A673 (cell line): ENCODE data around the gene LRRIQ4. TPM values are rescaled to one million over a fixed set of nuclear protein-coding genes. Genes with fewer than 3 reads are reported as not detected.

ENCODE experiments used
- BruUV-seq: library from RNA; stranded (reverse); fragments of 400-500 nt; replicated peaks from 2 replicates; lab custom pipeline; 2021; lab: Mats Ljungman, UMichigan
- CTCF ChIA-PET: fragments of 300-600 bp; sonication (Branson Sonifier 250); formaldehyde crosslinking; loops from one replicate; lab custom pipeline; 2022; ENCODE audit warnings: antibody characterized with exemption; lab: Charles Lee
- POLR2A ChIA-PET: fragments of 300-600 bp; sonication (Branson Sonifier 250); formaldehyde crosslinking; loops from one replicate; lab custom pipeline; 2022; ENCODE audit warnings: antibody characterized with exemption; ENCODE audit not compliant: low non-redundant PET; lab: Charles Lee
- DNase-seq: peaks from one replicate; pipeline ENCODE4 v3.0.0-alpha.2; 2015; ENCODE audit warnings: low spot score
- H3K27ac ChIP-seq: fragments of 200-600 bp; sonication (generic); 2 replicates; pipeline ENCODE4 v1.5.1; 2016; ENCODE audit warnings: mixed run types, low read depth, mild to moderate bottlenecking, mixed read lengths, antibody characterized with exemption, low read length; ENCODE audit not compliant: poor library complexity, severe bottlenecking
- H3K27me3 ChIP-seq: fragments of 200-600 bp; sonication (generic); replicated peaks from 2 replicates; pipeline ENCODE4 v1.6.1; 2017; ENCODE audit warnings: mixed run types, low read depth, mild to moderate bottlenecking, mixed read lengths, antibody characterized with exemption, low read length; ENCODE audit not compliant: insufficient read depth, poor library complexity
- H3K36me3 ChIP-seq: fragments of 200-600 bp; sonication (generic); 2 replicates; pipeline ENCODE4 v1.6.1; 2016; ENCODE audit warnings: mixed run types, mild to moderate bottlenecking, mixed read lengths, antibody characterized with exemption, low read length; ENCODE audit not compliant: insufficient read depth, poor library complexity, severe bottlenecking
- H3K4me1 ChIP-seq: fragments of 200-600 bp; sonication (generic); 2 replicates; pipeline ENCODE4 v1.6.1; 2017; ENCODE audit warnings: mixed run types, mild to moderate bottlenecking, mixed read lengths, antibody characterized with exemption, low read length; ENCODE audit not compliant: insufficient read depth, poor library complexity, severe bottlenecking
- H3K4me3 ChIP-seq: fragments of 200-600 bp; sonication (generic); 2 replicates; pipeline ENCODE4 v1.5.1; 2016; ENCODE audit warnings: low read depth, mixed run types, mild to moderate bottlenecking, mixed read lengths, low read length; ENCODE audit not compliant: poor library complexity, severe bottlenecking
- H3K9me3 ChIP-seq: fragments of 200-600 bp; sonication (generic); 2 replicates; pipeline ENCODE4 v1.6.1; 2016; ENCODE audit warnings: mixed run types, low read depth, mild to moderate bottlenecking, mixed read lengths, antibody characterized with exemption, low read length; ENCODE audit not compliant: poor library complexity, severe bottlenecking
- CTCF ChIP-seq: fragments of 300-800, 200-600 bp; sonication (generic); conservative IDR thresholded peaks from 2 replicates; pipeline ENCODE4 v1.5.1; 2017; ENCODE audit warnings: low read depth, mild to moderate bottlenecking, antibody characterized with exemption, low read length, moderate library complexity, mixed read lengths
- EZH2 ChIP-seq: fragments of 200-600 bp; sonication (generic); IDR thresholded peaks from 2 replicates; pipeline ENCODE4 v1.6.1; 2017; ENCODE audit warnings: borderline replicate concordance, low read depth, mild to moderate bottlenecking, mixed read lengths, antibody characterized with exemption, low read length; ENCODE audit not compliant: poor library complexity, severe bottlenecking
- intact Hi-C: fragments of 100-400 bp; cut with micrococcal nuclease; formaldehyde crosslinking; loops from one replicate; pipeline ENCODE4 v1.10.0; 2022; ENCODE audit not compliant: unreplicated experiment
- total RNA-seq: library from RNA; stranded (reverse); gene quantifications from 2 replicates; pipeline ENCODE4 v1.2.3, GENCODE V29; 2021

LRRIQ4 gene
- total RNA-seq, 1 experiment from 2014 or later: 0.15 TPM

DNA sequence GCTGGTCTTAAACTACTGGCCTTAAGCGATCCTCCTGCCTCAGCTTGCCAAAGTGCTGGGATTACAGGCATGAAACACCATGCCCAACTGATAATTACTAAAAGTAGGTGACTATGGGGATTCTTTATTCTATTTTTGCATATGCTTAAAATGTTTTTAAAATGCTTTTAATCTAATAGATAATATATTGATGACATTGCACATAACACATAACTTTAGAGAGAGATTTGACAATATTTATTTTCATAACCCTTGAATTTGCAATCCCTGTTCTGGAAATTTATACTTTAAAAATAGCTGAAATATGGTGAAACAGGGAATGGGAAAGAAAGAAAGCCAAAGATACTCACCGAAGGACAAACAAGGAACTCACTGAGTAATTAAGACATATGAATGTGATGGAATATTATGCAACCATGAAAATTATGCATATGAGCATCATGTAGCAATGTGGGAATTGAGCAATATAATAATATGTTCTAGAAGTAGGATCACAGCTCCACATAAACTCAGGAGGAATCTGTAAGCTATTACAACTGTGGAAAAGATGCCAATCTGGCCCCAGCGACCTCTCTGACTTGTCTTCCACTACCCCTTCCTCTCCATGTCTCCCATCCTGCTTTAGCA lies 55.0 kb downstream of the LRRIQ4 start:
- no peak overlapping the region for H3K4me3 ChIP-seq
- H3K9me3 ChIP-seq: no peaks in the 10 kb centered on the region
- no peak for DNase-seq
- intact Hi-C loops: loop anchor here (10.0 kb wide), 1 partner anchor 177 kb away; no protein-coding TSS in a partner anchor
- H3K27me3 ChIP-seq: no peaks in the 10 kb centered on the region
- H3K36me3 ChIP-seq: no peaks in the 10 kb centered on the region
- no TSS peak for BruUV-seq
- H3K27ac ChIP-seq: no peak overlapping the region
- POLR2A ChIA-PET: no interaction called here
- CTCF ChIA-PET: no interaction called here
- TF ChIP-seq CTCF (no peak), EZH2 (no peak)
- no peaks in the 10 kb centered on the region for H3K4me1 ChIP-seq

DNA sequence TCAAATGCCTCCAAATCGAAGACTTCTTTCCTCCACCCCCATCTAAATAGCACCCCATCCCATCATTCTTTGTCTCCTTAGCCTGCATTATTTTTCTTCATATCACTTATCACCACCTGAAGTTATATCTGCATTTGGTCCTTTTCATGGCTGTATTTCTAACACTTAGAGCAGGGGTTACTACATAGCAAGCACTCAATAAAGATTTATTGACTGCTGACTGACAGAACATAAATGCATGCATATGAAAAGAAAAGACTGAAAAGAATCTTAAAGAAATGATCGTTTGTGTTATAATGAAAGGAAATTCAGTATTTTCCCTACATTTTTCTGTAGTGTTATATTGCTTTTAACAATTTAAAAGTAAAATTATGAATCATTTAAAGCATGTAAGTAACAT lies 55.7 kb downstream of the LRRIQ4 start:
- intact Hi-C loops: loop anchor here (10.0 kb wide), 1 partner anchor 176 kb away; no protein-coding TSS in a partner anchor
- no peak for DNase-seq
- no peak overlapping the region for H3K27ac ChIP-seq
- H3K36me3 ChIP-seq: no peaks in the 10 kb centered on the region
- POLR2A ChIA-PET: no interaction called here
- H3K9me3 ChIP-seq: no peaks in the 10 kb centered on the region
- H3K4me1 ChIP-seq: no peaks in the 10 kb centered on the region
- TF ChIP-seq CTCF (no peak), EZH2 (no peak)
- CTCF ChIA-PET: no interaction called here
- no peak overlapping the region for H3K4me3 ChIP-seq
- H3K27me3 ChIP-seq: no peaks in the 10 kb centered on the region
- no TSS peak for BruUV-seq

GRCh38 chr3:169869484-169870220 lies 57.0 kb downstream of the LRRIQ4 start, which contains the start of gene LRRC31:
Gene LRRC31 (minus strand): TSS chr3:169869935. CDS start chr3:169869807, 128 bp downstream.
- no peak within 1 kb of the TSS for H3K4me3 ChIP-seq
- BruUV-seq: no TSS peak
- intact Hi-C loops: loop anchor here (10.0 kb wide), 1 partner anchor 175 kb away; no protein-coding TSS in a partner anchor
- H3K4me1 ChIP-seq: no peaks in the 10 kb centered on the region
- no peaks in the 10 kb centered on the region for H3K9me3 ChIP-seq
- ChIA-PET CTCF (no interaction called here), POLR2A (no interaction called here)
- H3K27ac ChIP-seq: no peak within 1 kb of the TSS
- no peaks in the 10 kb centered on the region for H3K27me3 ChIP-seq
- TF ChIP-seq CTCF: no peak
- TF ChIP-seq EZH2: no peak
- H3K36me3 ChIP-seq: no peaks in the 10 kb centered on the region
- no peak for DNase-seq
